ENCODE measurements around the gene HNRNPM.

The HNRNPM gene

DNA sequence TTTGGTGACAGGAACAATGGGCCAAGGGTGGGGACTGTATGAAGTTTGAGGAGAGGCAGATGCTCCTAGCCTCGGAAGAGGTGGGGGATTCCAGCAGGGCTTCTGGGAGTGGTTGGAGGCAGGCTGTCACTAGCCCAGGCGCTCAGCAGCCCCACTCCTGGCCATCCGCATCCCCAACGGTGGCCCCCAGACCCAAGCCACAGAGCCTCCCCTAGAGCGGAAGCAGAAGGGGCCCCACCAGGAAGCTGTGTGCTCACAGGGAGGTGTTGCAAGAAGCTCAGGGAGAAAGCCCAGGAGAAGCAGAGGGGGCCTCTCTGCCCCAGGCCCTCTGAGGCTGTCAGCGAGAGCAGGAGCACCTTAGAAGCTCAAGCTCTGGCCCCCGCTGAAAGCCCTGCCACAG is 49.4 kb downstream of the HNRNPM start:
- Histone ChIP-seq H3K9me3 (ENCODE audit: control insufficient read depth, insufficient read depth, low read length) (no peaks in the 10 kb centered on the region), H3K27me3 (ENCODE audit: control insufficient read depth, insufficient read depth, low read length) (no peaks in the 10 kb centered on the region), H3K27ac (ENCODE audit: low read length) (no peak overlapping the region), H3K4me3 (ENCODE audit: low read length) (no peak overlapping the region), H3K36me3 (ENCODE audit: control insufficient read depth, insufficient read depth, low read length) (no peaks in the 10 kb centered on the region; the same call in 1 of the 2 replicates), H3K4me1 (ENCODE audit: control insufficient read depth, insufficient read depth, low read length) (no peaks in the 10 kb centered on the region; the same call in 1 of the 2 replicates)
- no peak for DNase-seq (ENCODE audit: low read depth, low spot score)
- no CpG with 5 or more reads among the region's 7 CpGs for WGBS (ENCODE audit: insufficient coverage, insufficient read length)

DNA sequence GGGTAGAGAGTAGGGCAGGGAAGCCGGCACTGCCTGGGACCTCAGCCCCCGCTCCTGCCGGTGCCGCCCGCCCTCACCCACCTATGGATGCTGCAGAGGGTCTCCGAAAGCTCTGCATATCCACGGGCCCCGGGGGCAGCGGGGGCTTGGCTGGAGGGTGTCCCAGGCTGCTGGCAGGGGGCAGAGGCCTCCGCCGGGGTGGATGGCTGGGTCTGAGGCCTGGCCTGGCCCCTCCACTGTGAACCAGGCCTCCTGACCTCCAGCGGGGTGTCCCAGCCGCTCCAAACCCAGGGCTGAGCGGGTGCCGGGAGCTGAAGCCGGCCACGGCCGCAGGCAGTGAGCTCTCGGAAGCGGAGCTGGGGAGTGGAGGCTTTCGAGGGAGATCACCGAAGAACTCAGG is 53.5 kb downstream of the HNRNPM start:
- H3K4me1 ChIP-seq (ENCODE audit: control insufficient read depth, insufficient read depth, low read length) = no peaks in the 10 kb centered on the region; the same call in 1 of the 2 replicates
- H3K27ac ChIP-seq (ENCODE audit: low read length) = no peak overlapping the region
- H3K4me3 ChIP-seq (ENCODE audit: low read length) = no peak overlapping the region
- no peak for DNase-seq (ENCODE audit: low read depth, low spot score)
- no peaks in the 10 kb centered on the region; the same call in 1 of the 2 replicates for H3K36me3 ChIP-seq (ENCODE audit: control insufficient read depth, insufficient read depth, low read length)
- no peaks in the 10 kb centered on the region for H3K27me3 ChIP-seq (ENCODE audit: control insufficient read depth, insufficient read depth, low read length)
- no CpG with 5 or more reads among the region's 22 CpGs for WGBS (ENCODE audit: insufficient coverage, insufficient read length)
- H3K9me3 ChIP-seq (ENCODE audit: control insufficient read depth, insufficient read depth, low read length) = no peaks in the 10 kb centered on the region

DNA sequence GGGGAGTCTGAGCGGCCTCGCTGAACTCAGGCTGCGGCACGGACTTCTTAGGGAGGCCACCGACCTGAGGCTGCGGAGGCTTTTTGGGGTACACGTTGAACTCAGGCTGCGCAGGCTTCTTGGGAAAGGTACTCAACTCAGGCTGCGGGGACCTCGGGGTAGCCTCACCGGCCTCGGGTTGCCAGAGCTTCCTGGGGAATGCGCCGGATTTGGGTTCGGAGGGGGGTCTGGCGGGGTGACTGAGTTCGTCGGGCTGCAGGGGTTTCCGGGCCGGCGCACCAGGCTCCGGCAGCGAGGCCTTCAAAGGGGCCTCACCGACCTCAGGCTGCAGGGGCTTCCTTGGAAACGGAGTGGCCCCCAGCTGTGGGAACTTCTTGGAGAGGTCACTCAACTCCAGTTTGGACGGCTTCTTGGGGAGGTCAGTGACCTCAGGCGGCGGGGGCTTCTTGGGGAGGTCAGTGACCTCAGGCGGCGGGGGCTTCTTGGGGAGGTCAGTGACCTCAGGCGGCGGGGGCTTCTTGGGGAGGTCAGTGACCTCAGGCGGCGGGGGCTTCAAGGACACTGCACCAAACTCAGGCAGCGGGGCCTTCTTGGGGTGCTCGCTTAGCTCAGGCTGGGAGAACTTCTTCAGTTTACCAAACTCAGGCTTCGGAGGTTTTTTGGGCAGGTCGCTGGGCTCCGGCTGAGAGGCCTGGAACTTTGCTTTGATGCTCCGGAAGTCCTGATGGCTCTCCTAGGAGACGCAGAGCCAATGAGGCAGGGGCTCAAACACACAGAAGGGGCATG is 54.5 kb downstream of the HNRNPM start:
- no CpG with 5 or more reads among the region's 41 CpGs for WGBS (ENCODE audit: insufficient coverage, insufficient read length)
- Histone ChIP-seq H3K9me3 (ENCODE audit: control insufficient read depth, insufficient read depth, low read length) (no peaks in the 10 kb centered on the region), H3K4me3 (ENCODE audit: low read length) (no peak overlapping the region), H3K27me3 (ENCODE audit: control insufficient read depth, insufficient read depth, low read length) (no peaks in the 10 kb centered on the region), H3K4me1 (ENCODE audit: control insufficient read depth, insufficient read depth, low read length) (no peaks in the 10 kb centered on the region; the same call in 1 of the 2 replicates), H3K36me3 (ENCODE audit: control insufficient read depth, insufficient read depth, low read length) (no peaks in the 10 kb centered on the region; the same call in 1 of the 2 replicates), H3K27ac (ENCODE audit: low read length) (no peak overlapping the region)
- DNase-seq (ENCODE audit: low read depth, low spot score) = no peak

DNA sequence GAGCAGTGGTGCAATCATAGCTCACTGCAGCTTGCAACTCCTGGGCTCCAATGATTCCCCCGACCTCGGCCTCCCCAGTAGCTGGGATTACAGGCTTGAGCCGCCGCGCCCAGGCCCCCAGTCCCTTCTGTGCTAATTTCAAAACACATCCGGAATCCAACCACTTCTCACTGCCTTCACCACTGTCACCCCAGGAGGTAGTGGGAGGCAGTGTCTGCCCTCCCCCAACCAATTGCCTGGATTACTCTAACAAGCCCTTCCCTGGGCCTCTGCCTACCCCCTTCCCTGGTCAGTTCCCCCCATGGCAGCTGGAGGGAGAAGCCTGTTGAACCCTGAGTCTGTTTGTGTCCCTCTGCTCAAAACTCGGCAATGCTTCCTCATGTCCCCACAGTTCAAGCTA is 55.4 kb downstream of the HNRNPM start:
- H3K27me3 ChIP-seq (ENCODE audit: control insufficient read depth, insufficient read depth, low read length) = no peaks in the 10 kb centered on the region
- DNase-seq (ENCODE audit: low read depth, low spot score) = no peak
- H3K4me1 ChIP-seq (ENCODE audit: control insufficient read depth, insufficient read depth, low read length) = no peaks in the 10 kb centered on the region; the same call in 1 of the 2 replicates
- H3K4me3 ChIP-seq (ENCODE audit: low read length) = no peak overlapping the region
- WGBS (ENCODE audit: insufficient coverage, insufficient read length) = no CpG with 5 or more reads among the region's 7 CpGs
- H3K36me3 ChIP-seq (ENCODE audit: control insufficient read depth, insufficient read depth, low read length) = no peaks in the 10 kb centered on the region; the same call in 1 of the 2 replicates
- H3K27ac ChIP-seq (ENCODE audit: low read length) = no peak overlapping the region
- H3K9me3 ChIP-seq (ENCODE audit: control insufficient read depth, insufficient read depth, low read length) = no peaks in the 10 kb centered on the region

DNA sequence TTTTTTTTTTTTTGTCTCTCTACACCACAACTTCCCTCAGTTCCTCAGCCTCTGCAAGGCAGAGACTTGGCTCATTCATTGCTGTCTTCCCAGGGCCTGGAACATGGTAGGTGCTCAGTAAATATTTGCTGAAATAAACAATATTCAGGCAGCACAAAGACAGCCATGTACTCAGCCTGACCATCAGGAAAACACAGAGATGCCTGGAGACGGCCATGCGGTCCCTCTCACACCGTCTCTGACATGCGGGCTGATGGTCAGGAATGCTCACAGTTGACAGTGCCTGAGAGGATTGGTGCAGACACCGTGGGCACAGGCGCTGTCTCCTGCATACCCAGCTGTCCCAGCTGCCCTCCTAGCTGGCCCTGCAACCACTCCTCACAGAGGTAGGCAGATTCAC is 56.7 kb downstream of the HNRNPM start:
- Histone ChIP-seq H3K9me3 (ENCODE audit: control insufficient read depth, insufficient read depth, low read length) (no peaks in the 10 kb centered on the region), H3K4me1 (ENCODE audit: control insufficient read depth, insufficient read depth, low read length) (peaks cover 1% of the 10 kb centered on the region; the same call in 1 of the 2 replicates), H3K4me3 (ENCODE audit: low read length) (no peak overlapping the region), H3K27ac (ENCODE audit: low read length) (no peak overlapping the region), H3K36me3 (ENCODE audit: control insufficient read depth, insufficient read depth, low read length) (no peaks in the 10 kb centered on the region; the same call in 1 of the 2 replicates), H3K27me3 (ENCODE audit: control insufficient read depth, insufficient read depth, low read length) (no peaks in the 10 kb centered on the region)
- no peak for DNase-seq (ENCODE audit: low read depth, low spot score)
- no CpG with 5 or more reads among the region's 6 CpGs for WGBS (ENCODE audit: insufficient coverage, insufficient read length)

DNA sequence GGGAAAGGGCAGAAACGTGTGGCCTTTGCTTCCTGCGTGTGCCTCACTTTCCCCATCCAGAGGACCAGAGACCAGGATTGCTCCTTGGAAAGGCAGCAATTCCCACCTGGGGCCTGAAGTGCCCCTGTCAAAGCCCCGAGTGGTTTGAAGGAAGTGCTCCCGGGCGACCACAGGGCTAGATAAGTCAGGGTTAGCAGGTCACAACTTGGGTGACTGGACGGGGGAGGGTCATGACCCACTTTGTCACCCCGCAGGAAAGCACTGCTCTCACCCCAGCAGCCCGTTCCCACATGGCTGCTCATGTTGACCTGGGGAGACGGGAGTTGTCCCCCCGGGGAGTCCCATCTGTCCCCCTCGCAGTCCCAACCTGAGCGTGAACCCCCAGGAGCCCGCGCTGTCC is 57.2 kb downstream of the HNRNPM start:
- H3K27ac ChIP-seq (ENCODE audit: low read length) = no peak overlapping the region

DNA sequence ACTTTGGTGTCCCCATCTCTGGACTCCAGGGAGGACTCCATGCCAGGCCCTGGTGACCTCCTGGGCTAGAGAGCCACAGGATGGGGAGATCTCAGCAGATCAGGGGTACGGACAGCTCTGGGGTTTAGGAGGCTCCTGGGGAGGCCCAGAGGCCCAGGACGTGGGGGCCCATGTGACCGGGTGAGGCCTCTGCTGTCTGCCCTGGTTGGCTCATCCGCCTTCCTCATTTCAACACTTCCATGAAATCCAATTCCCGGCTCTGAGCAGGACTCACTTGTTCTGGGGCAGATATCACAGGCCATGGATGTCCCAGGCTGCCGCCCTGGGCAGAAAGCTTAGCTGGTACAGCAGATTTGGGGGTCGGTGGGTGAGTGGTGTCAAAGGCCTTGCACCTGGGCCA is 58.7 kb downstream of the HNRNPM start:
- Histone ChIP-seq H3K36me3 (ENCODE audit: control insufficient read depth, insufficient read depth, low read length) (no peaks in the 10 kb centered on the region; the same call in 1 of the 2 replicates), H3K9me3 (ENCODE audit: control insufficient read depth, insufficient read depth, low read length) (no peaks in the 10 kb centered on the region), H3K4me3 (ENCODE audit: low read length) (no peak overlapping the region), H3K4me1 (ENCODE audit: control insufficient read depth, insufficient read depth, low read length) (peaks cover 1% of the 10 kb centered on the region; the same call in 1 of the 2 replicates), H3K27ac (ENCODE audit: low read length) (no peak overlapping the region), H3K27me3 (ENCODE audit: control insufficient read depth, insufficient read depth, low read length) (no peaks in the 10 kb centered on the region)
- no CpG with 5 or more reads among the region's 7 CpGs for WGBS (ENCODE audit: insufficient coverage, insufficient read length)
- DNase-seq (ENCODE audit: low read depth, low spot score) = no peak

More for the DNA sequence above, 57.2 kb downstream of the HNRNPM start:
- Histone ChIP-seq H3K4me1 (ENCODE audit: control insufficient read depth, insufficient read depth, low read length) (peaks cover 1% of the 10 kb centered on the region; the same call in 1 of the 2 replicates), H3K27me3 (ENCODE audit: control insufficient read depth, insufficient read depth, low read length) (no peaks in the 10 kb centered on the region), H3K9me3 (ENCODE audit: control insufficient read depth, insufficient read depth, low read length) (no peaks in the 10 kb centered on the region), H3K4me3 (ENCODE audit: low read length) (no peak overlapping the region), H3K36me3 (ENCODE audit: control insufficient read depth, insufficient read depth, low read length) (no peaks in the 10 kb centered on the region; the same call in 1 of the 2 replicates)
- no peak for DNase-seq (ENCODE audit: low read depth, low spot score)
- WGBS (ENCODE audit: insufficient coverage, insufficient read length) = no CpG with 5 or more reads among the region's 14 CpGs

DNA sequence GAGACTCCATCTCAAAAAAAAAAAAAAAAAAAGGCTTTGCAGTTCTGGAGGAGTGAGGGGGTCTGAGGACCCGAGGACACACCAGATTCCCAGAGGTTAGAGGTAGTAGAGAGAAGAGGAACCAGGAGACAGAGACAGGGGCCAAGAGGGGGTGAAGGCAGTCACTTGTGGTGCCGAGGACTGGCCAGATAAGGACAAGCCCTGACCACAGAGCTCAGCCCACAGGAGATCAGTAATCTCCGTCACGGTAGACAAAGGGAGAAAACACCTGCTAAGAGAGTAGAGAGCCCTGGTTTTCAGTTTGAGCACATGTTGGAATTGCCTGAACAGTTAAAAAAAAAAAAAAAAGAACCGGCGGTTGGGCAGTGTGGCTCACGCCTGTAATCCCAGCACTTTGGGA is 59.4 kb downstream of the HNRNPM start:
- Histone ChIP-seq H3K4me1 (ENCODE audit: control insufficient read depth, insufficient read depth, low read length) (0 out of 2 replicates have a peak, but pooled peaks cover 1% of the 10 kb centered on the region), H3K27ac (ENCODE audit: low read length) (no peak overlapping the region), H3K9me3 (ENCODE audit: control insufficient read depth, insufficient read depth, low read length) (no peaks in the 10 kb centered on the region), H3K4me3 (ENCODE audit: low read length) (no peak overlapping the region), H3K27me3 (ENCODE audit: control insufficient read depth, insufficient read depth, low read length) (no peaks in the 10 kb centered on the region), H3K36me3 (ENCODE audit: control insufficient read depth, insufficient read depth, low read length) (no peaks in the 10 kb centered on the region)
- WGBS (ENCODE audit: insufficient coverage, insufficient read length) = no CpG with 5 or more reads among the region's 7 CpGs
- no peak for DNase-seq (ENCODE audit: low read depth, low spot score)

DNA sequence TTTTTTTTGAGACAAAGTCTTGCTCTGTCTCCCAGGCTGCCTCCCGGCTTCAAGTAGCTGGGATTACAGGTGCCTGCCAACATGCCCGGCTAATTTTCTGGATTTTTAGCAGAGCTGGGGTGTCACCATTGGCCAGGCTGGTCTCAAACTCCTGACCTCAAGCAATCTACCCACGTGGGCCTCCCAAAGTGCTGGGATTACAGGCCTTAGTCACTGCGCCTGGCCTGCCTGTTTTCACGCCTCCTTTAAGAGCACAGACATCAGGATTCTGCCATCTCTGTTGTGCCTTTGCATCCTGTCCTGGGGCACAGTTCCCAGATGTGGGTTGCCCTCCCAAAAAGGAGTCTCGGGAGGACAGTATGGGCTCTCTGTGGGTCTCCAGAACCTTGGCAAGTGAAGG is 60.1 kb downstream of the HNRNPM start:
- DNase-seq (ENCODE audit: low read depth, low spot score) = no peak
- Histone ChIP-seq H3K4me1 (ENCODE audit: control insufficient read depth, insufficient read depth, low read length) (0 out of 2 replicates have a peak, but pooled peaks cover 1% of the 10 kb centered on the region), H3K27ac (ENCODE audit: low read length) (no peak overlapping the region), H3K4me3 (ENCODE audit: low read length) (no peak overlapping the region), H3K9me3 (ENCODE audit: control insufficient read depth, insufficient read depth, low read length) (no peaks in the 10 kb centered on the region), H3K27me3 (ENCODE audit: control insufficient read depth, insufficient read depth, low read length) (no peaks in the 10 kb centered on the region), H3K36me3 (ENCODE audit: control insufficient read depth, insufficient read depth, low read length) (no peaks in the 10 kb centered on the region)
- whole genome bisulfite sequencing (ENCODE audit: insufficient coverage, insufficient read length) = no CpG with 5 or more reads among the region's 6 CpGs

DNA sequence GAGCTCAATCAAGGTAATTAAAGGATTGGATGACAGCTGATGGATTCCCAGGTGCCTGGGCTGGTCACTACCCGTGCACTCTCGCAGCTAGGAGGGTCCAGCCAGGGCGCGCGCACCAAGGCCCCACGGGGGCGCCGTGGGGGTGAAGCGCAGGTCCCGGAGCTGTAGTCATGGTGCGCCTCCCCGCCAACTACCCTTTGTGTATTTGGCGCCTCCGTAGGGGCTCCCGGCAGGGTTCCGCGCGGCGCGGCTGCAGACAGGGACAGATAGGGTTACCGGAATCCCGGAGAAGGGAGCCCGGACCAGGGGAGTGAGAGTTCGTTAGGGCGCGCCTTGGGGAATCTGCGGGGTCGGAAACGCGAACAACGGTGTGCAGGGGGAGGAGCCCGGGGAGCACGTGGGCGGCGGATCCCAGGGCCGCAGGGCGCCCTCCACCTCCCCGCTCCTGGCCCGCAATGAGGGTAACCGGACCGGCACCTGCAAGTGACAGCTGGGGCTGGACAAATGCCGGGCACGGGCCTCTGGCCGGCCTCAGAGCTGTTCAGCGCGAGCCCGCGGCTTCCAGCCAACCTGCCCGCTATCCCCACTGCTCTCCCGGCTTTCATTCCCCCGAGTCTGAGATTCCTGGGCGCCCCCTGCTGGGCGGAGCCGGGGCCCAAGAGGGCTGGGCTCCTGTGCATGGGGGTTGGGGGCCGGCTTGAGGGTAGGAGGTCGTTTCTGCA is 61.1 kb downstream of the HNRNPM start:
- Histone ChIP-seq H3K9me3 (ENCODE audit: control insufficient read depth, insufficient read depth, low read length) (no peaks in the 10 kb centered on the region), H3K27me3 (ENCODE audit: control insufficient read depth, insufficient read depth, low read length) (no peaks in the 10 kb centered on the region), H3K4me1 (ENCODE audit: control insufficient read depth, insufficient read depth, low read length) (0 out of 2 replicates have a peak, but pooled peaks cover 1% of the 10 kb centered on the region), H3K4me3 (ENCODE audit: low read length) (peak overlapping the region; percentile 37; the same call in 1 of the 2 replicates), H3K27ac (ENCODE audit: low read length) (no peak overlapping the region), H3K36me3 (ENCODE audit: control insufficient read depth, insufficient read depth, low read length) (no peaks in the 10 kb centered on the region)
- DNase-seq (ENCODE audit: low read depth, low spot score) = peak; percentile 67
- WGBS (ENCODE audit: insufficient coverage, insufficient read length) = no CpG with 5 or more reads among the region's 56 CpGs
